Esophagus muscularis mucosa (tissue), 4 donors: ENCODE results near the gene ZNF560.

Experiments used
- CTCF ChIP-seq, 3 experiments: fragments of 200-600 bp in 2 of 3; fragments of 450-650 bp in 1 of 3; sonication (generic) in 2 of 3; IDR thresholded peaks; one replicate each; pipeline ENCODE4 v1.5.1; 2017 to 2019; ENCODE audit warnings: antibody characterized with exemption in 3 of 3, mild to moderate bottlenecking in 2 of 3, moderate library complexity in 1 of 3
- EP300 ChIP-seq: sonication (generic); formaldehyde crosslinking; IDR thresholded peaks from one replicate; pipeline ENCODE4 v1.6.1; 2017; ENCODE audit warnings: antibody characterized with exemption
- POLR2A ChIP-seq: fragments of 450-650 bp; IDR thresholded peaks from one replicate; pipeline ENCODE4 v1.6.1; 2017; ENCODE audit warnings: antibody characterized with exemption, moderate library complexity, mild to moderate bottlenecking, low read depth

- TF ChIP-seq EP300 (no peak), CTCF (IDR thresholded peaks at IDR 0.05) (no peak), POLR2A (no peak)
These were observed 30.4 kb upstream of the ZNF560 start for GRCh38 chr19:9528757-9529336.
